ENCODE measurements around the gene DAPP1. TPM values are rescaled to one million over a fixed set of nuclear protein-coding genes. Genes with fewer than 3 reads are reported as not detected.

The DAPP1 gene
- total and polyA plus RNA-seq, 2 experiments from 2014 or later, result not detected

DNA sequence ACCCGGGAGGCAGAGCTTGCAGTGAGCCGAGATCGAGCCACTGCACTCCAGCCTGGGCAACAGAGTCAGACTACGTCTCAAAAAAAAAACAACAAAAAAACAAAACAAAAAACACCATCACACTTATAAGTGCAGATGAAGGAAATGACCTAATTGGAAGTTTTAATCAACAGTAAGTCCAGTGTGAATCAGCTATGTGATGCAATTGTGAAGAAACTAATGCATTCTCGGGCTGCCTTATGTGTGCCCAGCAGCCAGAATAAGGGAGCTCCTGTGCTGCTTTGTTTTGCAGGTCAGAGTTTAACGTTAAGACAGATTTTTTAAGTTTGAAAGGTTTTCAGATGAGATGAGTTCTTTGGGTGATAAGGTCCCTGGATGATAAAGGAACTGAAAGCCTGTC is 10.8 kb downstream of the DAPP1 start (continued):
- TF ChIP-seq, protein P1, sequence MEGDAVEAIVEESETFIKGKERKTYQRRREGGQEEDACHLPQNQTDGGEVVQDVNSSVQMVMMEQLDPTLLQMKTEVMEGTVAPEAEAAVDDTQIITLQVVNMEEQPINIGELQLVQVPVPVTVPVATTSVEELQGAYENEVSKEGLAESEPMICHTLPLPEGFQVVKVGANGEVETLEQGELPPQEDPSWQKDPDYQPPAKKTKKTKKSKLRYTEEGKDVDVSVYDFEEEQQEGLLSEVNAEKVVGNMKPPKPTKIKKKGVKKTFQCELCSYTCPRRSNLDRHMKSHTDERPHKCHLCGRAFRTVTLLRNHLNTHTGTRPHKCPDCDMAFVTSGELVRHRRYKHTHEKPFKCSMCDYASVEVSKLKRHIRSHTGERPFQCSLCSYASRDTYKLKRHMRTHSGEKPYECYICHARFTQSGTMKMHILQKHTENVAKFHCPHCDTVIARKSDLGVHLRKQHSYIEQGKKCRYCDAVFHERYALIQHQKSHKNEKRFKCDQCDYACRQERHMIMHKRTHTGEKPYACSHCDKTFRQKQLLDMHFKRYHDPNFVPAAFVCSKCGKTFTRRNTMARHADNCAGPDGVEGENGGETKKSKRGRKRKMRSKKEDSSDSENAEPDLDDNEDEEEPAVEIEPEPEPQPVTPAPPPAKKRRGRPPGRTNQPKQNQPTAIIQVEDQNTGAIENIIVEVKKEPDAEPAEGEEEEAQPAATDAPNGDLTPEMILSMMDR (conservative IDR thresholded peaks at IDR 0.05; ENCODE audit: low read depth in 2 of 2), result no peak

DNA sequence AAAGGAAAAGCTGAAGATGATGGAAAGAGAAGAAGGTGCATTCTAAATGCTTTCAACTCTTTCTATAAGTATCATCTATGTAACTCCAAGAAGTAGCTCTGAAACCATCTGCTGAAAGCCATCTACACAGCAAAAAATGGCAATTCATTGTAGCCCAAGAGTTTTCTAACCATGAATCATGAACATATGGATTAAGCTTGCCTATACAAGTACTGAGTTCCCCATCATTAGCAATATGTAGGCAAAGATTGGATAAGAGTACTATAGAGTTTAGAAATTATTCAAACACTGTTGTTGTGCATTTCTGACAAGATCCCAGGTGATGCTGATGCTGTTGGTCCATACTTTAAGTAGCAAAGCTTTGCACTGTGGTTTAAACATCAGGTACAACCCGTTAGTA is 11.2 kb downstream of the DAPP1 start:
- Histone ChIP-seq H3K4me3 (no peak overlapping the region), H3K9me2 (ENCODE audit: insufficient read depth) (no peaks in the 10 kb centered on the region), H3K4me2 (no peak overlapping the region), H3F3A (replicated peaks; ENCODE audit: low read depth) (no peaks in the 10 kb centered on the region), H3K79me2 (replicated peaks; ENCODE audit: insufficient read depth) (no peaks in the 10 kb centered on the region), H2AFZ (peak overlapping the region; percentile 38; the same call in 1 of the 2 replicates), H3K4me1 (ENCODE audit: insufficient read depth) (no peaks in the 10 kb centered on the region), H3K36me3 (ENCODE audit: insufficient read depth) (no peaks in the 10 kb centered on the region), H3K27me3 (ENCODE audit: insufficient read depth) (no peaks in the 10 kb centered on the region), H3K27ac (ENCODE audit: low read depth) (no peak overlapping the region), H4K20me1 (replicated peaks; ENCODE audit: insufficient read depth) (no peaks in the 10 kb centered on the region)
- no peak overlapping the region for H3K27ac Mint-ChIP-seq
- DNase-seq (ENCODE audit: low spot score), result no peak
- TF ChIP-seq, protein P2, sequence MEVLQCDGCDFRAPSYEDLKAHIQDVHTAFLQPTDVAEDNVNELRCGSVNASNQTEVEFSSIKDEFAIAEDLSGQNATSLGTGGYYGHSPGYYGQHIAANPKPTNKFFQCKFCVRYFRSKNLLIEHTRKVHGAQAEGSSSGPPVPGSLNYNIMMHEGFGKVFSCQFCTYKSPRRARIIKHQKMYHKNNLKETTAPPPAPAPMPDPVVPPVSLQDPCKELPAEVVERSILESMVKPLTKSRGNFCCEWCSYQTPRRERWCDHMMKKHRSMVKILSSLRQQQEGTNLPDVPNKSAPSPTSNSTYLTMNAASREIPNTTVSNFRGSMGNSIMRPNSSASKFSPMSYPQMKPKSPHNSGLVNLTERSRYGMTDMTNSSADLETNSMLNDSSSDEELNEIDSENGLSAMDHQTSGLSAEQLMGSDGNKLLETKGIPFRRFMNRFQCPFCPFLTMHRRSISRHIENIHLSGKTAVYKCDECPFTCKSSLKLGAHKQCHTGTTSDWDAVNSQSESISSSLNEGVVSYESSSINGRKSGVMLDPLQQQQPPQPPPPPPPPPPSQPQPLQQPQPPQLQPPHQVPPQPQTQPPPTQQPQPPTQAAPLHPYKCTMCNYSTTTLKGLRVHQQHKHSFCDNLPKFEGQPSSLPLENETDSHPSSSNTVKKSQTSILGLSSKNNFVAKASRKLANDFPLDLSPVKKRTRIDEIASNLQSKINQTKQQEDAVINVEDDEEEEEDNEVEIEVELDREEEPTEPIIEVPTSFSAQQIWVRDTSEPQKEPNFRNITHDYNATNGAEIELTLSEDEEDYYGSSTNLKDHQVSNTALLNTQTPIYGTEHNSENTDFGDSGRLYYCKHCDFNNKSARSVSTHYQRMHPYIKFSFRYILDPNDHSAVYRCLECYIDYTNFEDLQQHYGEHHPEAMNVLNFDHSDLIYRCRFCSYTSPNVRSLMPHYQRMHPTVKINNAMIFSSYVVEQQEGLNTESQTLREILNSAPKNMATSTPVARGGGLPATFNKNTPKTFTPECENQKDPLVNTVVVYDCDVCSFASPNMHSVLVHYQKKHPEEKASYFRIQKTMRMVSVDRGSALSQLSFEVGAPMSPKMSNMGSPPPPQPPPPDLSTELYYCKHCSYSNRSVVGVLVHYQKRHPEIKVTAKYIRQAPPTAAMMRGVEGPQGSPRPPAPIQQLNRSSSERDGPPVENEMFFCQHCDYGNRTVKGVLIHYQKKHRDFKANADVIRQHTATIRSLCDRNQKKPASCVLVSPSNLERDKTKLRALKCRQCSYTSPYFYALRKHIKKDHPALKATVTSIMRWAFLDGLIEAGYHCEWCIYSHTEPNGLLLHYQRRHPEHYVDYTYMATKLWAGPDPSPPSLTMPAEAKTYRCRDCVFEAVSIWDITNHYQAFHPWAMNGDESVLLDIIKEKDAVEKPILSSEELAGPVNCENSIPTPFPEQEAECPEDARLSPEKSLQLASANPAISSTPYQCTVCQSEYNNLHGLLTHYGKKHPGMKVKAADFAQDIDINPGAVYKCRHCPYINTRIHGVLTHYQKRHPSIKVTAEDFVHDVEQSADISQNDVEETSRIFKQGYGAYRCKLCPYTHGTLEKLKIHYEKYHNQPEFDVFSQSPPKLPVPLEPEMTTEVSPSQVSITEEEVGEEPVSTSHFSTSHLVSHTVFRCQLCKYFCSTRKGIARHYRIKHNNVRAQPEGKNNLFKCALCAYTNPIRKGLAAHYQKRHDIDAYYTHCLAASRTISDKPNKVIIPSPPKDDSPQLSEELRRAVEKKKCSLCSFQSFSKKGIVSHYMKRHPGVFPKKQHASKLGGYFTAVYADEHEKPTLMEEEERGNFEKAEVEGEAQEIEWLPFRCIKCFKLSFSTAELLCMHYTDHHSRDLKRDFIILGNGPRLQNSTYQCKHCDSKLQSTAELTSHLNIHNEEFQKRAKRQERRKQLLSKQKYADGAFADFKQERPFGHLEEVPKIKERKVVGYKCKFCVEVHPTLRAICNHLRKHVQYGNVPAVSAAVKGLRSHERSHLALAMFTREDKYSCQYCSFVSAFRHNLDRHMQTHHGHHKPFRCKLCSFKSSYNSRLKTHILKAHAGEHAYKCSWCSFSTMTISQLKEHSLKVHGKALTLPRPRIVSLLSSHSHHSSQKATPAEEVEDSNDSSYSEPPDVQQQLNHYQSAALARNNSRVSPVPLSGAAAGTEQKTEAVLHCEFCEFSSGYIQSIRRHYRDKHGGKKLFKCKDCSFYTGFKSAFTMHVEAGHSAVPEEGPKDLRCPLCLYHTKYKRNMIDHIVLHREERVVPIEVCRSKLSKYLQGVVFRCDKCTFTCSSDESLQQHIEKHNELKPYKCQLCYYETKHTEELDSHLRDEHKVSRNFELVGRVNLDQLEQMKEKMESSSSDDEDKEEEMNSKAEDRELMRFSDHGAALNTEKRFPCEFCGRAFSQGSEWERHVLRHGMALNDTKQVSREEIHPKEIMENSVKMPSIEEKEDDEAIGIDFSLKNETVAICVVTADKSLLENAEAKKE (CRISPR knock-in tag; IDR thresholded peaks at IDR 0.05), result no peak
- TF ChIP-seq EZH2phosphoT487 (IDR thresholded peaks at IDR 0.05; ENCODE audit: unreplicated experiment) (no peak), POLR2AphosphoS5 (IDR thresholded peaks at IDR 0.05; ENCODE audit: low read depth) (no peak), NANOG (IDR thresholded peaks at IDR 0.05; ENCODE audit: borderline replicate concordance) (no peak), STAT1 (IDR thresholded peaks at IDR 0.05; ENCODE audit: unreplicated experiment) (no peak)
- TF ChIP-seq, protein P1 (conservative IDR thresholded peaks at IDR 0.05; ENCODE audit: low read depth in 2 of 2), result no peak
- TF ChIP-seq, protein P3, sequence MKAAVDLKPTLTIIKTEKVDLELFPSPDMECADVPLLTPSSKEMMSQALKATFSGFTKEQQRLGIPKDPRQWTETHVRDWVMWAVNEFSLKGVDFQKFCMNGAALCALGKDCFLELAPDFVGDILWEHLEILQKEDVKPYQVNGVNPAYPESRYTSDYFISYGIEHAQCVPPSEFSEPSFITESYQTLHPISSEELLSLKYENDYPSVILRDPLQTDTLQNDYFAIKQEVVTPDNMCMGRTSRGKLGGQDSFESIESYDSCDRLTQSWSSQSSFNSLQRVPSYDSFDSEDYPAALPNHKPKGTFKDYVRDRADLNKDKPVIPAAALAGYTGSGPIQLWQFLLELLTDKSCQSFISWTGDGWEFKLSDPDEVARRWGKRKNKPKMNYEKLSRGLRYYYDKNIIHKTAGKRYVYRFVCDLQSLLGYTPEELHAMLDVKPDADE (IDR thresholded peaks at IDR 0.05), result no peak
- no peaks in the 10 kb centered on the region for H3K4me1 Mint-ChIP-seq
- no peaks in the 10 kb centered on the region for H3K36me3 Mint-ChIP-seq (ENCODE audit: low read depth)
- H3K27me3 Mint-ChIP-seq (ENCODE audit: insufficient read depth, low read depth, poor library complexity), result no peaks in the 10 kb centered on the region
- H3K9me3 Mint-ChIP-seq, result no peaks in the 10 kb centered on the region
- ATAC-seq, result no peak
- H3K4me3 Mint-ChIP-seq, result no peak overlapping the region

All from GM23338 (cell line).